ENCODE data around the gene EZH1. TPM values are rescaled to one million over a fixed set of nuclear protein-coding genes. Genes with fewer than 3 reads are reported as not detected.
A peak's percentile ranks its signal among the peaks of the same experiment; 100 is the strongest.

Gene EZH1
- total RNA-seq, 1 donor from 2014 or later: 43.3 TPM

- intact Hi-C loops (cut with micrococcal nuclease): no loop called here
- no peaks in the 10 kb centered on the region for H3K9me3 ChIP-seq (replicated peaks)
- H3K36me3 ChIP-seq: peaks cover 100% of the 10 kb centered on the region
- no peak for TF ChIP-seq CTCF (IDR thresholded peaks at IDR 0.05; ENCODE audit: borderline replicate concordance)
- H3K27me3 ChIP-seq (ENCODE audit: low read depth): no peaks in the 10 kb centered on the region
- no peak for DNase-seq
- H3K27ac ChIP-seq (replicated peaks): no peak overlapping the region
- peaks cover 5% of the 10 kb centered on the region for H3K4me1 ChIP-seq
- no peak overlapping the region for H3K4me3 ChIP-seq
These were observed 40.4 kb downstream of the EZH1 start for GRCh38 chr17:42704490-42704836.

GRCh38 chr17:42702446-42702845 is 42.4 kb downstream of the EZH1 start:
- Histone ChIP-seq H3K27me3 (ENCODE audit: low read depth) (no peaks in the 10 kb centered on the region), H3K36me3 (peaks cover 87% of the 10 kb centered on the region), H3K27ac (replicated peaks) (no peak overlapping the region), H3K9me3 (replicated peaks) (no peaks in the 10 kb centered on the region), H3K4me3 (no peak overlapping the region), H3K4me1 (peaks cover 15% of the 10 kb centered on the region)
- DNase-seq: no peak
- intact Hi-C loops (cut with micrococcal nuclease): no loop called here
- TF ChIP-seq CTCF (IDR thresholded peaks at IDR 0.05; ENCODE audit: borderline replicate concordance): no peak

- intact Hi-C loops (cut with micrococcal nuclease): no loop called here
- no peak for DNase-seq
- H3K9me3 ChIP-seq (replicated peaks): no peaks in the 10 kb centered on the region
- no peak overlapping the region for H3K27ac ChIP-seq (replicated peaks)
- no peak for TF ChIP-seq CTCF (IDR thresholded peaks at IDR 0.05; ENCODE audit: borderline replicate concordance)
- no peaks in the 10 kb centered on the region for H3K27me3 ChIP-seq (ENCODE audit: low read depth)
- H3K4me1 ChIP-seq: peaks cover 15% of the 10 kb centered on the region
- no peak overlapping the region for H3K4me3 ChIP-seq
- H3K36me3 ChIP-seq: peaks cover 87% of the 10 kb centered on the region
These were observed 44.1 kb downstream of the EZH1 start for GRCh38 chr17:42700586-42701289.

- Histone ChIP-seq H3K9me3 (replicated peaks) (no peaks in the 10 kb centered on the region), H3K4me1 (peaks cover 15% of the 10 kb centered on the region), H3K27ac (replicated peaks) (peak overlapping the region; percentile 27), H3K36me3 (peaks cover 87% of the 10 kb centered on the region), H3K4me3 (no peak overlapping the region), H3K27me3 (ENCODE audit: low read depth) (no peaks in the 10 kb centered on the region)
- no peak for DNase-seq
- TF ChIP-seq CTCF (IDR thresholded peaks at IDR 0.05; ENCODE audit: borderline replicate concordance): no peak
- intact Hi-C loops (cut with micrococcal nuclease): no loop called here
These were observed 45.5 kb downstream of the EZH1 start for GRCh38 chr17:42699415-42699740.

DNA sequence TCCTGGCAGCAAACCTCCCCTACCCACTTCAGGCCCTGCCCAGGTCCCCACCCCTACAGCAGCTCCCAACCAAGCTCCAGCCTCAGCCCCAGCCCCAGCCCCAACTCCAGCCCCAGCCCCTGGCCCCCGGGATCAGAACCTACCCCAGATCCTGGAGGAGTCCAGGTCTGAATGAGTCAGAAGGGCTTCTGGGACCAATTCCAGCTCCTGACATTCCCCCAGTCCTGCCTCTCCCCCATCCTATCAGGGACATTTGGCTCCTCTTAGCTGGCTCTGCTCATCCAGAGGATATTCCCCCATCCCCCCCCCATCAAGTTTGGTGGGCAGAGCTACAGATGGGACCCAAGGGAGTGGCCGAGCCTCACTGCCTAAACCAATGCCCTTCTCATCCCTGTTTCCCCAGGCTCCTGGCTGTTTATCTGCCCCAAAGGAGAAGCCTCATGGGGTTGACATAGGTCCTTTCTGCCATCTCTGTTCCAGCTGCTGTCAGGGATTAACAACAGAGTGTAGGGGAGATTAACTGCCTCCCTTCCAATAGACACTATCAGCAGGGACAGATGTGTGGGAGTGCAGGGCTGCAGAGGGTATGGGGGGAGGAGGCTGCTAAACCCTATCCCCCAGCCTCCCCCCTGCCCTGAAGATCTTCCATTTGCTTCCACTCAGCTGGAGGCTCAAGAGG is 46.0 kb downstream of the EZH1 start:
- H3K4me3 ChIP-seq: no peak overlapping the region
- H3K27ac ChIP-seq (replicated peaks): peak overlapping the region; percentile 27
- no peak for TF ChIP-seq CTCF (IDR thresholded peaks at IDR 0.05; ENCODE audit: borderline replicate concordance)
- no peaks in the 10 kb centered on the region for H3K9me3 ChIP-seq (replicated peaks)
- intact Hi-C loops (cut with micrococcal nuclease): no loop called here
- peaks cover 87% of the 10 kb centered on the region for H3K36me3 ChIP-seq
- peaks cover 15% of the 10 kb centered on the region for H3K4me1 ChIP-seq
- peak; percentile 28 for DNase-seq
- no peaks in the 10 kb centered on the region for H3K27me3 ChIP-seq (ENCODE audit: low read depth)

Measured in left ventricle myocardium inferior (tissue), 1 donor.